Measurements from ENCODE around the gene JADE1.

The JADE1 gene

GRCh38 chr4:128846063-128846462 lies 36.6 kb downstream of the JADE1 start:
- no peak for DNase-seq

- no peak for DNase-seq
Observed at GRCh38 chr4:128847082-128847724, 37.7 kb downstream of the JADE1 start.

GRCh38 chr4:128848461-128848860 lies 39.0 kb downstream of the JADE1 start:
- no peak for DNase-seq

DNA sequence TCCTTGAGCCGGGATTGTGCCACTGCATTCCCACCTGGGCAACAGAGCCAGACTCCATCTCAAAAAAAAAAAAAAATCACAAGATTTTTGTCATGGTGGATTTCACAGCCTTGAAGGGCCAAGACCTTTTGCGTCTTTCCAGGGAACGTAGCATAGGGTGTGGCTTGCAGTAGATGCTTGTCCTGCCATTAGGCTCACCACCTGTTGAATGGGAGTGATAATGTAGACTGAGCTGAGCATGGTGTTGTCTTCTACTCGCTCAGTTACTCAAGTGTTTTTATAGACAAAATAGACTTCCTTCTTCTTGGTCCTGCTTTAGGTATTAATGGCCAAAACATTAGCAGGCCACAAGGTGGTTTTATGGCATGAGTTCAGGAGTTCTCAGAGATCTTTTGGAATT lies 40.8 kb downstream of the JADE1 start:
- DNase-seq: no peak

DNA sequence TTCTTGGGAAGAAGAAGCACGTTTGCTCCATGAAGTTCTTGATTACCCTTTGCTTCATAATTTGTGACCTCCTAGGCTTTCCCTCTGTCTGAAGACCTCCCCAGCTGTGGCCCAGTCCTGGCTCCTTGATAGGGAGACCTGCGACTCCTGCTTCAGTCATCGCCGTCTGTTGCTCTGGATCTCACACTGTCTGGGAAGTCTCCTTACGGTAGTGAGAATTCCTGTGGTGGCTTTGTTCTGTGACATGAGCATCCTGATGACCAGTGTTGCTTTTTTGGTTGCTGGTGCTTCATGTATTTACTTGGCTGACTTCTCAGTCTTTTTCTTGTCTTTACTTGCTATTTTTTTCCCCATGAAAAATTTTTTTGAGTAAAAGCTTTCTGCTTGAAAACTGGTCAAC lies 44.2 kb downstream of the JADE1 start:
- no peak for DNase-seq

- DNase-seq: no peak
Observed at GRCh38 chr4:128854433-128854832, 44.9 kb downstream of the JADE1 start.

DNA sequence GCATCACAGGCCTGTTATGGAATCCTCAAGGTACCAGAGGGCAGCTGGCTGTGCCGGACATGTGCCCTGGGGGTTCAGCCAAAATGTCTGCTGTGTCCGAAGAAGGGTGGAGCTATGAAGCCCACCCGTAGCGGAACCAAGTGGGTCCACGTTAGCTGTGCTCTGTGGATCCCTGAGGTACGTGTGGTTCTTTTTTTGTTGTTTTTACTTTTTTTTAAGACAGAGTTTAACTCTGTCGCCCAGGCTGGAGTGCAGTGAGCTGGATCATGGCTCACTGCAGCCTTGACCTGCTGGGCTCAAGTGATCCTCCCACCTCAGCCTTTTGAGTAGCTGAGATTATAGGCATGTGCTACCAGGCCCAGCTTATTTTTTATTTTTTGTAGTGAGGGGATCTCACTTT lies 46.1 kb downstream of the JADE1 start:
- no peak for DNase-seq

DNA sequence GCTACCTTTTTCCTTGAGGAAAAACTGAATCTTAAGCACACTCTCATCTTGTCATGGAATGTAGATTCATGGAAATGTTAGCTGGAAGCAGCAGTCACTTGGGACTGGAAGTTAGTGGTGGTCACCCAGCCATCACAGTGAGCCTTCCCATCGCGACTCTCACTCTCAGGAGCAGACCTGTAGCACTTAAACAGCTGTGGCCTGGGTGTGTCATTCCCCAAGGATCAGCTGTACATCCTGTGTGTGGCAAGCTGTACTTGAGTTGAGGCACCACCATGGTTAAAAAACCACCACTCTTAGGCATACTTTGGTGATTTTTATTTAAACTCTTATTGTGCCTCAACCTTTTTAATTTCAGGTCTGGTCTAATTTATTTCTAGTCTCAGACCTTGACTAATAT lies 46.7 kb downstream of the JADE1 start:
- DNase-seq: no peak

DNA sequence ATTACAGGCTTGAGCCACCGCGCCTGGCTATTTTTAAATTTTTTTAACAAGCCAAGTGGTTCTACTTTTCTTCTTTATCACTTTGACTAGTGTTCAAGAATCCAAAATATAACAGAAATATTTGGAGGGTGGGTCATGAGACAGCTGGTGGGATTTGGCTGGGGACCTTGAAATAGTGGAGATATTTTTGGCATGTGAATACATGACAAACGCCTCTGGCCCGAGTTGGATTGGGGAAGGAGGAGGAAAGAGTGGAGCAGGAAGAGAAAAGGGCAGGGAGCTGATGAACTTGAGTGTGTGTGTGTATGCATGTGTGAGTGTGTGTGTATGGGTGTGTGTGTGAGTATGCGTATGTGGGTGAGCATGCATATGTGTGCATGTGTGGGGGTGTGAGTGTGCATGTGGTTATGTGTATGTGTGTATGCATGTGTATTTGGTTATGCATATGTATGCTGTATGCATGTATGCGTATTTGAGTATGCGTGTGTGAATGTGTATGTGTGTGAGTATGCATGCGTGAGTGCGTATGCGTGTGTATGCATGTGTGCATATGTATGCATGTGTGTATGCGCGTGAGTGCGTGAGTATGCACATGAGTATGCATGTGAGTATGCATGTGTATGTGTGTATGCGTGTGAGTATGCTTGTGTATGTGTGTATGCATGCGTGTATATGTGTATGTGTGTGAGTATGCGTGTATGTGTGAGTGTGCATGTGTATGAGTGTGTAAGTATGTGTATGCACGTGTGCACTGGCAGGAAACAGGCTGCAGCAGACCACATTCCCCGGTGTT lies 49.6 kb downstream of the JADE1 start:
- DNase-seq: no peak

- no peak for DNase-seq
Observed at GRCh38 chr4:128859887-128860677, 50.6 kb downstream of the JADE1 start.

GRCh38 chr4:128861856-128862518 lies 52.5 kb downstream of the JADE1 start:
- DNase-seq: no peak

- no peak for DNase-seq
Observed at GRCh38 chr4:128862608-128863311, 53.3 kb downstream of the JADE1 start.

- DNase-seq: no peak
Observed at GRCh38 chr4:128863312-128864075, 54.0 kb downstream of the JADE1 start.

- no peak for DNase-seq
Observed at GRCh38 chr4:128865132-128865531, 55.6 kb downstream of the JADE1 start.

DNA sequence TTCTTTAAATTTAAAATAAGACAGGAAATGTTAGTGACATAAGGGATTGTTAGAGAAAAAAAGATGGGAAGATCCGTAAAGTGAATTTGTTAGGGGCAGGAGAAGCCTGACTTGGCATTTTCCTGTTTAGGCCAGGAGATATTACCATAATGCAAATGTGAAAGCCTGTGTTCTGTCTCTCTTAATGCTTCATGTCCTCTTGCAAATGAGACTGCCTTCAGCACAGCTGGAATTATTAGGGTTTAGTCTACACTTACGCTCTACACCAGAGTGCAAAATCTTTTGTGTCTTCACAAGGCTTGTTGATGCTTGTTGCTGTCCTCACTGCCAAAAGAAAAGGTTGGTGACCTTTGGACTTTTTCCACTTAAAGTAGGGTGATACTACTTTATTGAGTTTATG lies 56.8 kb downstream of the JADE1 start:
- no peak for DNase-seq

GRCh38 chr4:128866691-128867090 lies 57.2 kb downstream of the JADE1 start:
- DNase-seq: no peak

DNA sequence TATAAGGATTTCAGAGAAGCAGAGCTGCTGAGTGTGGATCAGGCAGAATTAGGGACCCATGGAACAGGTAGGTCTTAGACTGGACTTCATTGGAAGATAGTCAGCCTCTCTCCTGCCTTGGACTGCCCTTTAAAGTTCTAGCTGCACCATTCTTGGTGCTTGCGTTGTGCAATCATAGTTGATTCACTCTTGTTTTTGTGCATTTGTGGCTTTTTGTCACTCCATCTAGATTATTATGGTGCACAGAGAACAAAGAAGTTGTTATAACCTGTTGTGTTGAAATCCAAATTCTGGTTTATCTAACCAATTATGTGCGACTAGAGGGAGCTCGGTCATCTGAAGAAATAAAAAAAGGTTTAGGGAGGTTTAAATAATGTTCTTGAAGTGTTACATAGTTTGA lies 59.3 kb downstream of the JADE1 start:
- DNase-seq: no peak

GRCh38 chr4:128869776-128870509 lies 60.4 kb downstream of the JADE1 start:
- no peak for DNase-seq

GRCh38 chr4:128871948-128872347 lies 62.4 kb downstream of the JADE1 start:
- DNase-seq: no peak

- DNase-seq: no peak
Observed at GRCh38 chr4:128876200-128876599, 66.7 kb downstream of the JADE1 start.

- no peak for DNase-seq
Observed at GRCh38 chr4:128877934-128878333, 68.4 kb downstream of the JADE1 start.
